GM12872 (cell line): ENCODE measurements around the gene LMNA.
A peak's percentile ranks its signal among the peaks of the same experiment; 100 is the strongest.

ENCODE experiments used
- CTCF ChIP-seq: IDR thresholded peaks from 3 replicates; pipeline ENCODE4 v1.5.1; 2011; ENCODE audit warnings: low read depth, mild to moderate bottlenecking, low read length, moderate library complexity; ENCODE audit not compliant: insufficient read depth

LMNA gene

GRCh38 chr1:156115514-156116374, 1.2 kb downstream of the LMNA start:
- no peak for TF ChIP-seq CTCF

- TF ChIP-seq CTCF: no peak
These were observed 3.1 kb downstream of the LMNA start for GRCh38 chr1:156117414-156118176.

- no peak for TF ChIP-seq CTCF
These were observed 3.8 kb downstream of the LMNA start for GRCh38 chr1:156118177-156118868.

- peak; percentile 24; the same call in 1 of the 3 replicates for TF ChIP-seq CTCF
These were observed 5.1 kb downstream of the LMNA start for GRCh38 chr1:156119503-156120209.

GRCh38 chr1:156120318-156120717, 5.8 kb downstream of the LMNA start:
- TF ChIP-seq CTCF: no peak

- no peak for TF ChIP-seq CTCF
These were observed 6.9 kb downstream of the LMNA start for GRCh38 chr1:156121457-156121856.
